Measurements from ENCODE around the gene NELL2. TPM values are rescaled to one million over a fixed set of nuclear protein-coding genes. Genes with fewer than 3 reads are reported as not detected.

Gene NELL2
- total RNA-seq, 1 experiment from 2014 or later, result 32.7 TPM

DNA sequence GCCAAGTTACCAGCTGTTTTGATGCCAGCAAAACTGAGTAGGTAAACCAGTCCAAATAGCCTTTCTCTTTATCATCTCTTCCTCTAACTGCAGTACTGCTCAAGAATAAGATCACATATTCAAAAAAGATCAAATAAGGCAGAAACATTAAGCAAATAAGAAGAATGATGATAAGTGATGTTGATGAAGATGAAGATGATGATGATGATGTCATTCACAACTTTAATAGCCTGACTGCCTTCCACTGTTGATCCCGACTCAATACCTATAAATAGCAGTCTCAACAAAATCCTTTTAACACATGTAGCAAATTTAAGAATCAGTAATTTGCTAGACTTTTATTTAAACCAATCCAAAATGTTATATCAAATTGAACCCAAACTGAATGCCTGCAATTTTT, 47.1 kb downstream of the NELL2 start:
- Histone ChIP-seq H3K27me3 (ENCODE audit: insufficient read depth, low read length) (no peaks in the 10 kb centered on the region), H3K4me1 (ENCODE audit: insufficient read depth, low read length) (no peaks in the 10 kb centered on the region), H3K4ac (ENCODE audit: low read depth, low read length) (no peak overlapping the region), H3K18ac (ENCODE audit: insufficient read length, low read depth, low read length) (no peak overlapping the region), H2BK20ac (ENCODE audit: low read depth, low read length, poor library complexity, severe bottlenecking) (no peak overlapping the region), H3T11ph (ENCODE audit: low read length) (no peak overlapping the region), H4K5ac (ENCODE audit: insufficient read length, low read depth, low read length) (no peak overlapping the region), H2AK5ac (ENCODE audit: insufficient read length, low read length) (no peak overlapping the region), H3K23me2 (ENCODE audit: insufficient read length, low read depth, low read length, poor library complexity, severe bottlenecking) (no peaks in the 10 kb centered on the region), H3K14ac (ENCODE audit: insufficient read depth, low read length) (no peak overlapping the region), H2BK12ac (ENCODE audit: insufficient read length, low read depth, low read length) (no peak overlapping the region), H3K27ac (ENCODE audit: insufficient read length, low read depth, low read length) (no peak overlapping the region), H2BK5ac (ENCODE audit: insufficient read length, low read length) (no peak overlapping the region), H4K20me1 (ENCODE audit: control insufficient read depth, insufficient read depth, insufficient read length) (no peaks in the 10 kb centered on the region), H3K9ac (ENCODE audit: extremely low read depth, insufficient read length, low read length) (no peak overlapping the region), H4K91ac (ENCODE audit: insufficient read length, low read depth, low read length) (no peak overlapping the region), H4K8ac (replicated peaks; ENCODE audit: insufficient read length, low read depth, low read length) (no peak overlapping the region), H3K23ac (ENCODE audit: insufficient read length, low read depth, low read length) (no peak overlapping the region), H3K79me2 (ENCODE audit: insufficient read depth, low read length) (no peaks in the 10 kb centered on the region), H3K4me2 (ENCODE audit: insufficient read depth, insufficient read length, low read length) (no peak overlapping the region), H3K79me1 (ENCODE audit: insufficient read depth, low read depth, low read length, poor library complexity, severe bottlenecking) (peaks cover 3% of the 10 kb centered on the region), H3K9me3 (ENCODE audit: control insufficient read depth, low read depth, low read length) (no peaks in the 10 kb centered on the region), H2AFZ (ENCODE audit: low read length) (no peak overlapping the region), H2BK15ac (ENCODE audit: low read depth, low read length) (no peak overlapping the region), H3K56ac (ENCODE audit: insufficient read length, low read depth, low read length) (no peak overlapping the region), H2BK120ac (ENCODE audit: low read depth, low read length, poor library complexity, severe bottlenecking) (no peak overlapping the region)
- Mint-ChIP-seq H3K27ac (no peak overlapping the region), H3K4me3 (no peak overlapping the region), H3K27me3 (ENCODE audit: low read depth) (no peaks in the 10 kb centered on the region), H3K9me3 (no peaks in the 10 kb centered on the region), H3K4me1 (peaks cover 8% of the 10 kb centered on the region in 2 experiments), H3K36me3 (ENCODE audit: insufficient read depth in 1 of 3, low read depth in 3 of 3) (no peaks in the 10 kb centered on the region)
- no peak for TF ChIP-seq CTCF (conservative IDR thresholded peaks at IDR 0.05)
- no CpG with 5 or more reads among the region's 1 CpG for WGBS (ENCODE audit: extremely low coverage, insufficient read length, low lambda C conversion rate)
- DNase-seq, result no peak

All from H9 (cell line).